Measurements from ENCODE around the gene SCO1.

Gene SCO1

GRCh38 chr17:10652984-10653659, 44.2 kb downstream of the SCO1 start:
- no peak for DNase-seq (ENCODE audit: low read depth in 2 of 2)

GRCh38 chr17:10651927-10652326, 45.4 kb downstream of the SCO1 start:
- no peak for DNase-seq (ENCODE audit: low read depth in 2 of 2)

- DNase-seq (ENCODE audit: low read depth in 2 of 2) = no peak
Observed at GRCh38 chr17:10649602-10650001, 47.7 kb downstream of the SCO1 start.

- no peak for DNase-seq (ENCODE audit: low read depth in 2 of 2)
Observed at GRCh38 chr17:10648956-10649355, 48.4 kb downstream of the SCO1 start.

- DNase-seq (ENCODE audit: low read depth in 2 of 2) = no peak
Observed at GRCh38 chr17:10648381-10648780, 49.0 kb downstream of the SCO1 start.

- peak; percentile 37 to 60 for DNase-seq (ENCODE audit: low read depth in 2 of 2)
Observed at GRCh38 chr17:10646392-10646990, 50.8 kb downstream of the SCO1 start.

- no peak for DNase-seq (ENCODE audit: low read depth in 2 of 2)
Observed at GRCh38 chr17:10640475-10640874, 56.9 kb downstream of the SCO1 start.

- no peak for DNase-seq (ENCODE audit: low read depth in 2 of 2)
Observed at GRCh38 chr17:10638151-10638550, 59.2 kb downstream of the SCO1 start.

- no peak for DNase-seq (ENCODE audit: low read depth in 2 of 2)
Observed at GRCh38 chr17:10635290-10635689, 62.0 kb downstream of the SCO1 start.

- no peak for DNase-seq (ENCODE audit: low read depth in 2 of 2)
Observed at GRCh38 chr17:10633738-10634379, 63.5 kb downstream of the SCO1 start.

- DNase-seq (ENCODE audit: low read depth in 2 of 2) = no peak
Observed at GRCh38 chr17:10631701-10632100, 65.6 kb downstream of the SCO1 start.

- no peak for DNase-seq (ENCODE audit: low read depth in 2 of 2)
Observed at GRCh38 chr17:10631048-10631700, 66.2 kb downstream of the SCO1 start.

- DNase-seq (ENCODE audit: low read depth in 2 of 2) = no peak
Observed at GRCh38 chr17:10629706-10630105, 67.6 kb downstream of the SCO1 start.

GRCh38 chr17:10628756-10629155, 68.6 kb downstream of the SCO1 start:
- DNase-seq (ENCODE audit: low read depth in 2 of 2) = no peak

- no peak for DNase-seq (ENCODE audit: low read depth in 2 of 2)
Observed at GRCh38 chr17:10626390-10626789, 70.9 kb downstream of the SCO1 start.

- no peak for DNase-seq (ENCODE audit: low read depth in 2 of 2)
Observed at GRCh38 chr17:10624969-10625368, 72.4 kb downstream of the SCO1 start.

GRCh38 chr17:10623737-10624338, 73.5 kb downstream of the SCO1 start:
- no peak for DNase-seq (ENCODE audit: low read depth in 2 of 2)

GRCh38 chr17:10622617-10623485, 74.5 kb downstream of the SCO1 start:
- DNase-seq (ENCODE audit: low read depth in 2 of 2) = no peak
